ENCODE results near the gene ZFAND3.

DNA sequence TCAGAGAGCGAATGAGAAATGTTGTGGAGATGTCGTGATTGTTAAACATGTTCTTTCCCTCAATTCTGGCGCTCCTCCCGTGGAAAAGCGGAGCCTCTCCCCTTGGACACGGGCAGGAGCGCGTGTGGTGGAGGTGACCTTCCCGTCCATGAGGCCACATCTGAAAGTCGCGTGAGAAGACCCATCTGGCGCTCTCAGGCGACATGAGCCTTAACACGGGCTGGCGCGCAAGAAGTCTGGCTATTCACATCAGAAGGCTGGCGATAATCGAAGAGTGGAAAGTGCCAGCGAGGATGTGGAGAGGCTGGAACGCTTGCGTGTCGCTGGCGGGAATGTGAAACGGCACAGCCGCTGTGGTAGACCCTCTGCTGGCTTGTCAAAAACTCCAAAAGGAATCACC, 341.3 kb downstream of the ZFAND3 start:
- TF ChIP-seq, protein P1, sequence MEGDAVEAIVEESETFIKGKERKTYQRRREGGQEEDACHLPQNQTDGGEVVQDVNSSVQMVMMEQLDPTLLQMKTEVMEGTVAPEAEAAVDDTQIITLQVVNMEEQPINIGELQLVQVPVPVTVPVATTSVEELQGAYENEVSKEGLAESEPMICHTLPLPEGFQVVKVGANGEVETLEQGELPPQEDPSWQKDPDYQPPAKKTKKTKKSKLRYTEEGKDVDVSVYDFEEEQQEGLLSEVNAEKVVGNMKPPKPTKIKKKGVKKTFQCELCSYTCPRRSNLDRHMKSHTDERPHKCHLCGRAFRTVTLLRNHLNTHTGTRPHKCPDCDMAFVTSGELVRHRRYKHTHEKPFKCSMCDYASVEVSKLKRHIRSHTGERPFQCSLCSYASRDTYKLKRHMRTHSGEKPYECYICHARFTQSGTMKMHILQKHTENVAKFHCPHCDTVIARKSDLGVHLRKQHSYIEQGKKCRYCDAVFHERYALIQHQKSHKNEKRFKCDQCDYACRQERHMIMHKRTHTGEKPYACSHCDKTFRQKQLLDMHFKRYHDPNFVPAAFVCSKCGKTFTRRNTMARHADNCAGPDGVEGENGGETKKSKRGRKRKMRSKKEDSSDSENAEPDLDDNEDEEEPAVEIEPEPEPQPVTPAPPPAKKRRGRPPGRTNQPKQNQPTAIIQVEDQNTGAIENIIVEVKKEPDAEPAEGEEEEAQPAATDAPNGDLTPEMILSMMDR (IDR thresholded peaks at IDR 0.05 in 8 of 11, conservative IDR thresholded peaks at IDR 0.05 in 3 of 11): no peak
- no peak for TF ChIP-seq POLR2A (IDR thresholded peaks at IDR 0.05)

Data from spleen (tissue), 7 donors.